Endothelial cell of umbilical vein (primary cell): ENCODE data around the gene COQ2. TPM values are rescaled to one million over a fixed set of nuclear protein-coding genes. Genes with fewer than 3 reads are reported as not detected.

Experiments
- BruUV-seq: library from RNA; stranded (reverse); fragments of 400-500 nt; replicated peaks from 2 replicates; lab custom pipeline; 2021; lab: Mats Ljungman, UMichigan
- CTCF ChIA-PET: fragments of 300-600, 350-600 bp; sonication (Branson Sonifier 250); formaldehyde crosslinking; loops from one replicate; lab custom pipeline; 2021; ENCODE audit warnings: antibody characterized with exemption, inconsistent platforms; lab: Charles Lee
- POLR2A ChIA-PET: fragments of 300-600, 350-600 bp; sonication (Branson Sonifier 250); formaldehyde crosslinking; loops from one replicate; lab custom pipeline; 2021; ENCODE audit warnings: antibody characterized with exemption, inconsistent platforms; lab: Charles Lee
- DNase-seq: peaks from one replicate; pipeline ENCODE4 v3.0.0-alpha.2; 2011; ENCODE audit warnings: low read depth, low spot score
- FAIRE-seq: peaks from 2 replicates; lab custom pipeline; 2011; peaks lifted over from hg19 to GRCh38; lab: Jason Lieb, UNC
- H2AFZ ChIP-seq: 2 replicates; pipeline ENCODE4 v1.6.0; 2012; ENCODE audit warnings: low read depth, low read length, control low read depth, inconsistent platforms
- H3K27ac ChIP-seq: 2 replicates; pipeline ENCODE4 v1.5.1; 2011; ENCODE audit warnings: low read depth, mild to moderate bottlenecking, control low read depth, low read length, moderate library complexity; ENCODE audit not compliant: insufficient read depth
- H3K27me3 ChIP-seq, 2 experiments: 2 replicates each; pipeline versions ENCODE4 v1.6.0 to v1.6.1; 2011; ENCODE audit warnings: low read length in 2 of 2, mixed read lengths in 1 of 2; ENCODE audit not compliant: control insufficient read depth in 2 of 2, insufficient read depth in 2 of 2
- H3K36me3 ChIP-seq, 2 experiments: 2 replicates in 1 of 2; 3 replicates in 1 of 2; pipeline ENCODE4 v1.5.1; 2011; ENCODE audit warnings: low read length in 2 of 2, mild to moderate bottlenecking in 1 of 2, moderate library complexity in 1 of 2; ENCODE audit not compliant: control insufficient read depth in 2 of 2, insufficient read depth in 2 of 2; ENCODE audit errors: extremely low read depth in 1 of 2
- H3K4me1 ChIP-seq: 3 replicates; pipeline ENCODE4 v1.5.1; 2011; ENCODE audit warnings: mild to moderate bottlenecking, low read length; ENCODE audit not compliant: control insufficient read depth, insufficient read depth; ENCODE audit errors: extremely low read depth
- H3K4me2 ChIP-seq: 2 replicates; pipeline ENCODE4 v1.6.1; 2011; ENCODE audit warnings: low read length, control low read depth, mixed read lengths; ENCODE audit not compliant: insufficient read depth
- H3K4me3 ChIP-seq, 3 experiments: fragments of 200-600 bp in 1 of 3; sonication (generic), shearing (Covaris generic) in 1 of 3; replicated peaks in 1 of 3; 2 replicates each; pipeline ENCODE4 v1.5.1; 2011 to 2016; ENCODE audit warnings: control low read depth in 3 of 3, low read length in 3 of 3, mild to moderate bottlenecking in 2 of 3, inconsistent platforms in 1 of 3, low read depth in 1 of 3, moderate library complexity in 1 of 3; ENCODE audit not compliant: insufficient read depth in 1 of 3
- H3K79me2 ChIP-seq: 2 replicates; pipeline ENCODE4 v1.6.0; 2012; ENCODE audit warnings: low read length, inconsistent platforms; ENCODE audit not compliant: control insufficient read depth, insufficient read depth
- H3K9ac ChIP-seq: replicated peaks from 2 replicates; pipeline ENCODE3; 2011; ENCODE audit warnings: low read length, control low read depth; ENCODE audit not compliant: insufficient read depth; ENCODE audit errors: extremely low read depth
- H3K9me1 ChIP-seq: replicated peaks from 3 replicates; pipeline ENCODE4 v1.6.0; 2011; ENCODE audit warnings: mild to moderate bottlenecking, low read length; ENCODE audit not compliant: control insufficient read depth, insufficient read depth; ENCODE audit errors: extremely low read depth
- H3K9me3 ChIP-seq: replicated peaks from 2 replicates; pipeline ENCODE4 v1.5.1; 2012; ENCODE audit warnings: low read length, inconsistent platforms; ENCODE audit not compliant: control insufficient read depth, insufficient read depth
- H4K20me1 ChIP-seq: replicated peaks from 2 replicates; pipeline ENCODE3; 2011; ENCODE audit warnings: mild to moderate bottlenecking, low read length; ENCODE audit not compliant: control insufficient read depth, insufficient read depth; ENCODE audit errors: extremely low read depth
- EZH2 ChIP-seq: IDR thresholded peaks from 2 replicates; pipeline ENCODE4 v1.6.1; 2012; ENCODE audit warnings: borderline replicate concordance, low read depth, mild to moderate bottlenecking, moderate library complexity, low read length, inconsistent platforms; ENCODE audit not compliant: severe bottlenecking
- FOS ChIP-seq: IDR thresholded peaks from 2 replicates; pipeline ENCODE4 v1.6.1; 2011; ENCODE audit warnings: mild to moderate bottlenecking, low read length, moderate library complexity, borderline replicate concordance; ENCODE audit not compliant: insufficient read depth
- GATA2 ChIP-seq: IDR thresholded peaks from 2 replicates; pipeline ENCODE4 v1.7.0; 2011; ENCODE audit warnings: low read depth, mild to moderate bottlenecking, moderate library complexity, mixed read lengths, low read length; ENCODE audit not compliant: insufficient read length, insufficient read depth
- JUN ChIP-seq: IDR thresholded peaks from 2 replicates; pipeline ENCODE4 v1.6.1; 2011; ENCODE audit warnings: borderline replicate concordance, low read depth; ENCODE audit not compliant: insufficient read length, insufficient read depth
- MAX ChIP-seq: IDR thresholded peaks from 2 replicates; pipeline ENCODE4 v1.6.1; 2011; ENCODE audit not compliant: insufficient read depth, insufficient read length
- MYC ChIP-seq: IDR thresholded peaks from one replicate; pipeline ENCODE4 v1.6.1; 2011; ENCODE audit warnings: mild to moderate bottlenecking, low read depth, low read length
- POLR2A ChIP-seq: IDR thresholded peaks from 2 replicates; pipeline ENCODE4 v1.6.1; 2012; ENCODE audit warnings: low read depth, mild to moderate bottlenecking, control low read depth, low read length
- POLR2AphosphoS5 ChIP-seq: IDR thresholded peaks from 2 replicates; pipeline ENCODE4 v1.6.1; 2012; ENCODE audit warnings: low read depth, mild to moderate bottlenecking, control low read depth, low read length, moderate library complexity; ENCODE audit not compliant: insufficient read depth
- dilution Hi-C: fragments of 300-500 bp; cut with MboI; formaldehyde crosslinking; loops from one replicate; pipeline ENCODE4 v1.15.0; 2019; ENCODE audit warnings: low sequenced_read_pairs; ENCODE audit not compliant: extremely low pct_ligation_motif_present
- intact Hi-C: fragments of 100-400 bp; cut with micrococcal nuclease; formaldehyde crosslinking; loops from one replicate; pipeline ENCODE4 v1.10.0; 2022
- polyA plus RNA-seq, 4 experiments: library from polyadenylated mRNA; depleted of rRNA in 3 of 4; stranded (reverse) in 3 of 4; unstranded in 1 of 4; fragments of >200 nt; gene quantifications; 2 replicates each; pipeline versions ENCODE4 v1.2.1 to v1.2.3, GENCODE V29; 2011 to 2012; ENCODE audit warnings: missing spikeins in 1 of 4
- total RNA-seq: library from RNA; stranded (reverse); gene quantifications from 2 replicates; pipeline ENCODE4 v1.2.3, GENCODE V29; 2021
- TF ChIP-seq, protein P1 (sequence below), 2 donors: IDR thresholded peaks; 1 replicate in 1 of 2; 2 replicates in 1 of 2; pipeline ENCODE4 v1.5.1; 2011; ENCODE audit warnings: low read length in 2 of 2, mild to moderate bottlenecking in 2 of 2, moderate library complexity in 2 of 2, control low read depth in 1 of 2, inconsistent platforms in 1 of 2, low read depth in 1 of 2; ENCODE audit not compliant: insufficient read depth in 1 of 2; ENCODE audit errors: extremely low read depth in 1 of 2

The COQ2 gene
- total and polyA plus RNA-seq, 2 donors (not counting 3 experiments of a cell fraction or from before 2014, with no cell fraction given) = 25.5 to 28.0 TPM

DNA sequence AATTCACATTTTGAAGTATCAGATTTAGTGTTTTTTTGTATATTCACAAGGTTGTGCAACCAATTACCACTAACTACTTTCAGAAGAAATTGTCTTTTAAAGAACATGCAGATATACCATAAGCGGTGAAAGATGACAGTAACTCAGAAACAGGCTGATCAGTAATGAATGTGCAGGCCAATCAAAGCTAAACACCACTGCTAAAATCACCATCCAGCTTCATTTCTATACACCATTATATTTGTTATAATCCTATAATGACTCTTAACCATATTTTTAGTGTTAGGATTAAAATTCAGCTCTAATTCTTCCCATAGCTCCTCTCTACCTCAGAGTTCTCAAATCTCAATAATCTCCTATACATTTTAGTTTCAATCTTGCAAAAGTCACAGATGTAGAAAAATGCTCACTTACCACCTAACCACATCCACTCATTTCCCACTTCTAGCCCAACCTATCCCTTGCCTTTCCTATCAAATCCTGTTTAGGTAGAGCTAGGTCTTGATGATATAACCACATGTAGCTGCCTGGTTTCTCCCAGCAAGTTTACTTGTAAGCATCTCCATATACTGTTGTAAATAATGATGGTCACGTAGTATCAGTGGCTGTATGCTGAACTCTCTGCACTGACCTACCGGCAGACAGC is 16.6 kb downstream of the COQ2 start:
- Histone ChIP-seq H3K79me2 (no peaks in the 10 kb centered on the region), H3K9ac (no peak overlapping the region), H3K4me3 (no peak overlapping the region), H3K9me3 (no peaks in the 10 kb centered on the region), H3K9me1 (no peaks in the 10 kb centered on the region), H3K36me3 (peaks cover 0 to 6% of the 10 kb centered on the region in 2 experiments), H4K20me1 (no peaks in the 10 kb centered on the region), H3K4me1 (peaks cover 5% of the 10 kb centered on the region), H3K27ac (no peak overlapping the region), H2AFZ (peak overlapping the region; percentile 64), H3K27me3 (no peaks in the 10 kb centered on the region), H3K4me2 (peak overlapping the region; percentile 16)
- POLR2A ChIA-PET = no interaction called here
- FAIRE-seq (peak; percentile 55), DNase-seq (no peak)
- TF ChIP-seq MAX (no peak), GATA2 (no peak), POLR2AphosphoS5 (no peak), FOS (no peak), JUN (no peak), MYC (no peak), POLR2A (no peak), EZH2 (no peak)
- TF ChIP-seq, protein P1, sequence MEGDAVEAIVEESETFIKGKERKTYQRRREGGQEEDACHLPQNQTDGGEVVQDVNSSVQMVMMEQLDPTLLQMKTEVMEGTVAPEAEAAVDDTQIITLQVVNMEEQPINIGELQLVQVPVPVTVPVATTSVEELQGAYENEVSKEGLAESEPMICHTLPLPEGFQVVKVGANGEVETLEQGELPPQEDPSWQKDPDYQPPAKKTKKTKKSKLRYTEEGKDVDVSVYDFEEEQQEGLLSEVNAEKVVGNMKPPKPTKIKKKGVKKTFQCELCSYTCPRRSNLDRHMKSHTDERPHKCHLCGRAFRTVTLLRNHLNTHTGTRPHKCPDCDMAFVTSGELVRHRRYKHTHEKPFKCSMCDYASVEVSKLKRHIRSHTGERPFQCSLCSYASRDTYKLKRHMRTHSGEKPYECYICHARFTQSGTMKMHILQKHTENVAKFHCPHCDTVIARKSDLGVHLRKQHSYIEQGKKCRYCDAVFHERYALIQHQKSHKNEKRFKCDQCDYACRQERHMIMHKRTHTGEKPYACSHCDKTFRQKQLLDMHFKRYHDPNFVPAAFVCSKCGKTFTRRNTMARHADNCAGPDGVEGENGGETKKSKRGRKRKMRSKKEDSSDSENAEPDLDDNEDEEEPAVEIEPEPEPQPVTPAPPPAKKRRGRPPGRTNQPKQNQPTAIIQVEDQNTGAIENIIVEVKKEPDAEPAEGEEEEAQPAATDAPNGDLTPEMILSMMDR (IDR thresholded peaks at IDR 0.05; ENCODE audit: extremely low read depth in 1 of 2, insufficient read depth in 1 of 2, low read depth in 1 of 2, low read length in 2 of 2) = no peak
- intact Hi-C loops (no loop called here), dilution Hi-C loops (no loop called here)
- CTCF ChIA-PET = interaction anchor here (0.9 to 6.0 kb wide), 6 partner anchors 12 to 197 kb away, joined by 3 to 39 read pairs (median 5); partner anchors contain the start of gene COQ2
- no TSS peak for BruUV-seq
